Epithelial cell of proximal tubule (primary cell): Measurements from ENCODE around the gene AK5. TPM values are rescaled to one million over a fixed set of nuclear protein-coding genes. Genes with fewer than 3 reads are reported as not detected.

ENCODE experiments used
- DNase-seq: peaks from one replicate; pipeline ENCODE4 v3.0.0-alpha.2; 2011; ENCODE audit warnings: low read depth
- H3K4me3 ChIP-seq: 2 replicates; pipeline ENCODE4 v1.5.1; 2011; ENCODE audit warnings: low read depth, mild to moderate bottlenecking, low read length
- total RNA-seq: library from RNA; depleted of rRNA; stranded (reverse); fragments of >200 nt; gene quantifications from 2 replicates; pipeline ENCODE4 v1.2.3, GENCODE V29; 2015
- TF ChIP-seq, protein P1 (sequence below): conservative IDR thresholded peaks from 2 replicates; pipeline ENCODE4 v1.5.1; 2012; ENCODE audit warnings: low read depth, mild to moderate bottlenecking, low read length

The AK5 gene
- total RNA-seq, 1 donor from 2014 or later, result 25.0 TPM

DNA sequence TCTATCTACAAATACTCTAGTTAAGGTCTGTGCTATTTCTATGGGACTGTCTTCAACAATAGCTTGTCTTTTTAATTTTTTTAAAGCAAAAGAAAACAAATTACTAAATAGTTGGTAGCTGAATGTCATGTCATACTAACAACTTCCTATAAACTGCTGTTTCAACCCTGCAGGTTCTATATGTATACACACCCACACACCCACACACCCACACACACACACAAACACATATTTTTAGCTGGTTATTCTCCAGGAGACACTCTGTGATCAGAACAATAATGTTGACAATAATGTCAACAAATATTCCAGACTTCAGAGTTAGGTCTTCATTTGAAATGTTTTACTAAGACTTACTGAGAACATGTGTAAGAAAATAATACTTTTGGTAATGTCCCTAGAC is 66.7 kb downstream of the AK5 start:
- DNase-seq, result no peak
- no peak overlapping the region for H3K4me3 ChIP-seq
- TF ChIP-seq, protein P1, sequence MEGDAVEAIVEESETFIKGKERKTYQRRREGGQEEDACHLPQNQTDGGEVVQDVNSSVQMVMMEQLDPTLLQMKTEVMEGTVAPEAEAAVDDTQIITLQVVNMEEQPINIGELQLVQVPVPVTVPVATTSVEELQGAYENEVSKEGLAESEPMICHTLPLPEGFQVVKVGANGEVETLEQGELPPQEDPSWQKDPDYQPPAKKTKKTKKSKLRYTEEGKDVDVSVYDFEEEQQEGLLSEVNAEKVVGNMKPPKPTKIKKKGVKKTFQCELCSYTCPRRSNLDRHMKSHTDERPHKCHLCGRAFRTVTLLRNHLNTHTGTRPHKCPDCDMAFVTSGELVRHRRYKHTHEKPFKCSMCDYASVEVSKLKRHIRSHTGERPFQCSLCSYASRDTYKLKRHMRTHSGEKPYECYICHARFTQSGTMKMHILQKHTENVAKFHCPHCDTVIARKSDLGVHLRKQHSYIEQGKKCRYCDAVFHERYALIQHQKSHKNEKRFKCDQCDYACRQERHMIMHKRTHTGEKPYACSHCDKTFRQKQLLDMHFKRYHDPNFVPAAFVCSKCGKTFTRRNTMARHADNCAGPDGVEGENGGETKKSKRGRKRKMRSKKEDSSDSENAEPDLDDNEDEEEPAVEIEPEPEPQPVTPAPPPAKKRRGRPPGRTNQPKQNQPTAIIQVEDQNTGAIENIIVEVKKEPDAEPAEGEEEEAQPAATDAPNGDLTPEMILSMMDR, result no peak

DNA sequence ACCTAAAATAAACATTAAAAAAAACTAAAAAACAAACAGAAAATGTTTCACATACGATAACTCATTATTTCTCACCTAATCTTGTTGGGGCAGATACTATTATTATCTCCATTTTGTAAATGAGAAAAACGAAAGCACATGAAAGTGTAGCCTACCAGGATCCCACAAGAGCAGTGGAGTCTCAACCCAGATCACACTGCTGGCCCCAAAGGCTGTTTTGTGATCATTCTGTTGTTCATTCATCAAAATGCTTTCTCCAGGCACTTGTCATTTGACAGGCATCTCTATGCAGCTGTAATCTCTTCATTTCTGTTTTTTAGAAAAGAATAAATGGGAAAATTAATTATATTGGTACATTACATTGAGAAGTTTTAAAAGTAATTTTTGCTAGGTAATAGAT is 67.5 kb downstream of the AK5 start:
- no peak for DNase-seq
- TF ChIP-seq, protein P1, result no peak
- no peak overlapping the region for H3K4me3 ChIP-seq

DNA sequence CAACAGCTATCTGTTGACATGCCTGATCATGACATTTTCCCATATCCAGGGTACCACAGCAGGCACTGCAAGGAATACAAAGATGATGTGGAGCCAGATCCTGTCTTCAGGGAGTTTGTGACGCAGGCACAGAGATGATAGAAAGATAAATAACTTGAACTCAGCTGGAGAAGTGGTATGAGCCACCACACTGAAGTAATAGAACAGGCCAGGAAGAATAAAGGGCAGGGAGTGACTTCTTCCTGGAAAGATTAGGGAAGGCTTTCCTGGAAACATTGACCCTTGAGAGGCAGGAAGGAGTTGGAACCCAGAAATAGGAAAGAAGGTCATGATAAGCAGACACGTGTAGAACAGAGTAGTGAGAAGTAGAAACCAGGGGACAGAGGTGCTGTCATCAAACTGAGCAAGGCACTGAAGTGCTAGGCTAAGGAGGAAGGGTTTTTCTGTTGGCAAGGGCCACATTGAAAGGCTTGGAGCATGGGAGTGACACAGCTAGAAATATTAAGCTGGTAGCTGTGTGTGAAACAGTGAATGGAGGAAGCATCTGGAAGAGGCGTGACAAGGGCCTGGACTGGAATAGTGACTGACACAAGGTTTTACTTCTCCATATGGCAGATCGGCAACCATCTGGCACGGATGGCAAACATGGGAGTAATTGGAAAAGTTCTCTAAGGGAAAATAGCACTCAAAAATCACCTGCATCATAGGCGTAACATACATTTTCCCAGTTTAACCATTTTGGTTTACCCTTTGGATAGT is 68.4 kb downstream of the AK5 start:
- no peak for DNase-seq
- TF ChIP-seq, protein P1, result no peak
- H3K4me3 ChIP-seq, result no peak overlapping the region

DNA sequence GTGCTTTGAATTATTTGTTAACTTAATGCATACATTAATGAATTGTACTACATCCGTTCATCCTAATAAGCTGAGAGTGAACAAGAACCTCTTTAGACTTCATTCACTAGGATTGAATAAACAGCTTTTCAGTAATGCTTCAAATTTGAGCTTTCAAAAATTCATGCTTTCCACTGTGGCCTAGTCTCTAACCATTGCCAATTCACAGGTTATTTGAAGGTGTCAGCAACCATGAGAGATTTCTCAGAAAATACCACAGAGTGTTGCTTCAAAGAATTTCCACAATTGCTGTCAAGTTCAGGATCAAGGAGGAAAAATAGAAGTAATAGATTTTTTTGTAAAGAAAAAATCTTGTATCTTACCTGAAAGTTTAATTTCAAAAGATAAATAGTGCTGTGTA is 72.7 kb downstream of the AK5 start:
- DNase-seq, result no peak
- TF ChIP-seq, protein P1, result no peak
- no peak overlapping the region for H3K4me3 ChIP-seq

DNA sequence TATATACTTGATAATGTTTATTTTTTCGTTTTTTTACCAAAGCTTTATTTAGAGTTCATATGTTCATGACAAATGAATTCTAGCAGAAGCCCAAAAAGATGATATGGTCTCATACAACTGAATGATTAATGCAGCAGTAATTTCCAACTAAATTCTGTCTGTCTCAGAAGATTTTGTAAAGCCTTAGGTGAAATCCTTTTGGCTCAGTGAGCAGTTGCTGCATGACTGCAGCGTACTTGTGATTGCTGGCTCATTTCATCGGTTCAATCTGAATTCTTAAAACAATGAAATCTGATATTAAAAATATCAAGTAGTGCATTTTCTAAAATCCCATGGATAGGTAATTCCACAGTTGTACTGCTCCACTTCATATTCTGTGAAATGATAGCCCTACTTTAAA is 73.2 kb downstream of the AK5 start:
- H3K4me3 ChIP-seq, result no peak overlapping the region
- TF ChIP-seq, protein P1, result no peak
- no peak for DNase-seq

DNA sequence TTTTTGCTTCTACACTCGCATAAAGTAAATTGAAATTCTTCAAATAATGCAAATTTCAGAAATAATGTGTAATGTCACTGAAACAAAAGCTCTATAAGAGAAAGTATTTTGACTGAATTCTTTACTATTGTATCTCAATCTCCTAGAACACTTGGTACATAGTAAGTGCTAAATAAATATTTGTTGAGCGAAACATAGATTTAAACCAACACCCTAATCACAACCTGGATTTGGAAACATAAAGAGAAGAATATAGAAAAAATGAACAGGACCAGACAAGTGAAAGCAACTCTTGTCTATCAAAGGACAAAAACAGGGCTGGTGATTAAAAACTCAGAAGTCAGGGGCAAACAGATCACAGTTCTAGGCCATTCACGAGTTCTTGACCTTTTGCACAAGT is 74.3 kb downstream of the AK5 start:
- TF ChIP-seq, protein P1, result no peak
- no peak overlapping the region for H3K4me3 ChIP-seq
- DNase-seq, result no peak

DNA sequence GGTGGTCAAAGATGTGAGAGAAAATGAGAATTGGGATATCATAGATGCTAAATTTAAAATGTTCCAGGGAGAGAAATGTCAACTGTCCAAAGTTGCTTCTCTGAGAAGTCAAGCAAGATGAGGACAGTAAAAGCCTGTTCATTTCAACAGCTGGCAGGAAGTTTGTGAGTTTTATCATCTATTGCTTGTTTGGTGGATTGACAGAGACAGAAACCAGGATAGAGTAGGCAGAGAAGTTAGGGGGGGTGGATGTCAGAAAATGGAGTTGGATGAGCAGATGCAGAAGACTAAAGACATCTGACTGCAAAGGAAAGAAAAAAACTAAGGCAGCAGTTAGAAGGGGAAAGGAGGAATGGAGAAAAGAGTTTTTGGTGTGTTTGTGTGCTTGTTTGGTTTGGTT is 78.4 kb downstream of the AK5 start:
- TF ChIP-seq, protein P1, result no peak
- H3K4me3 ChIP-seq, result no peak overlapping the region
- no peak for DNase-seq
